Measurements from ENCODE around the gene PHLPP1.

The PHLPP1 gene

GRCh38 chr18:62758591-62758990, 43.2 kb downstream of the PHLPP1 start:
- Histone ChIP-seq H3K4me2 (ENCODE audit: low read depth, low read length, poor library complexity, severe bottlenecking) (no peak overlapping the region), H3K4me3 (ENCODE audit: insufficient read depth, low read length, poor library complexity, severe bottlenecking) (no peak overlapping the region), H2AFZ (ENCODE audit: low read depth, low read length, severe bottlenecking) (no peak overlapping the region), H3K9me2 (replicated peaks; ENCODE audit: insufficient read depth, low read length) (no peaks in the 10 kb centered on the region), H3K27ac (ENCODE audit: low read depth, low read length) (no peak overlapping the region), H3K79me2 (ENCODE audit: insufficient read depth, low read length) (peaks cover 13% of the 10 kb centered on the region), H3K9me3 (ENCODE audit: insufficient read depth, low read length) (no peaks in the 10 kb centered on the region), H3K9ac (ENCODE audit: low read length) (no peak overlapping the region), H3F3A (ENCODE audit: insufficient read depth) (no peaks in the 10 kb centered on the region), H4K20me1 (ENCODE audit: low read depth, low read length) (0 out of 2 replicates have a peak, but pooled peaks cover 4% of the 10 kb centered on the region), H3K27me3 (ENCODE audit: low read length) (no peaks in the 10 kb centered on the region), H3K36me3 (ENCODE audit: low read length) (no peaks in the 10 kb centered on the region)
- no peak for TF ChIP-seq EZH2phosphoT487 (conservative IDR thresholded peaks at IDR 0.05; ENCODE audit: low read length)
- TF ChIP-seq CTCF (IDR thresholded peaks at IDR 0.05; ENCODE audit: insufficient read depth, low read length, poor library complexity, severe bottlenecking), result no peak

GRCh38 chr18:62759704-62760402, 44.5 kb downstream of the PHLPP1 start:
- H3K9ac ChIP-seq (ENCODE audit: low read length), result no peak overlapping the region
- H4K20me1 ChIP-seq (ENCODE audit: low read depth, low read length), result 0 out of 2 replicates have a peak, but pooled peaks cover 4% of the 10 kb centered on the region
- H3F3A ChIP-seq (ENCODE audit: insufficient read depth), result no peaks in the 10 kb centered on the region
- H3K4me2 ChIP-seq (ENCODE audit: low read depth, low read length, poor library complexity, severe bottlenecking), result no peak overlapping the region
- TF ChIP-seq EZH2phosphoT487 (conservative IDR thresholded peaks at IDR 0.05; ENCODE audit: low read length) (no peak), CTCF (IDR thresholded peaks at IDR 0.05; ENCODE audit: insufficient read depth, low read length, poor library complexity, severe bottlenecking) (no peak)
- peaks cover 8% of the 10 kb centered on the region; the same call in 1 of the 2 replicates for H3K79me2 ChIP-seq (ENCODE audit: insufficient read depth, low read length)
- no peak overlapping the region for H3K4me3 ChIP-seq (ENCODE audit: insufficient read depth, low read length, poor library complexity, severe bottlenecking)
- H3K27me3 ChIP-seq (ENCODE audit: low read length), result no peaks in the 10 kb centered on the region
- no peaks in the 10 kb centered on the region for H3K36me3 ChIP-seq (ENCODE audit: low read length)
- no peak overlapping the region for H3K27ac ChIP-seq (ENCODE audit: low read depth, low read length)
- no peaks in the 10 kb centered on the region for H3K9me2 ChIP-seq (replicated peaks; ENCODE audit: insufficient read depth, low read length)
- H3K9me3 ChIP-seq (ENCODE audit: insufficient read depth, low read length), result no peaks in the 10 kb centered on the region
- H2AFZ ChIP-seq (ENCODE audit: low read depth, low read length, severe bottlenecking), result no peak overlapping the region

- H2AFZ ChIP-seq (ENCODE audit: low read depth, low read length, severe bottlenecking), result no peak overlapping the region
- H3K4me2 ChIP-seq (ENCODE audit: low read depth, low read length, poor library complexity, severe bottlenecking), result no peak overlapping the region
These were observed 45.0 kb downstream of the PHLPP1 start for GRCh38 chr18:62760403-62760734.

GRCh38 chr18:62763101-62763521, 47.8 kb downstream of the PHLPP1 start:
- no peaks in the 10 kb centered on the region for H3K9me3 ChIP-seq (ENCODE audit: insufficient read depth, low read length)
- H3K9me2 ChIP-seq (replicated peaks; ENCODE audit: insufficient read depth, low read length), result no peaks in the 10 kb centered on the region
- no peak overlapping the region for H3K27ac ChIP-seq (ENCODE audit: low read depth, low read length)
- no peak for TF ChIP-seq CTCF (IDR thresholded peaks at IDR 0.05; ENCODE audit: insufficient read depth, low read length, poor library complexity, severe bottlenecking)
- TF ChIP-seq EZH2phosphoT487 (conservative IDR thresholded peaks at IDR 0.05; ENCODE audit: low read length), result no peak
- no peak overlapping the region for H3K9ac ChIP-seq (ENCODE audit: low read length)
- peaks cover 8% of the 10 kb centered on the region; the same call in 1 of the 2 replicates for H4K20me1 ChIP-seq (ENCODE audit: low read depth, low read length)
- H3K4me2 ChIP-seq (ENCODE audit: low read depth, low read length, poor library complexity, severe bottlenecking), result no peak overlapping the region
- H3F3A ChIP-seq (ENCODE audit: insufficient read depth), result no peaks in the 10 kb centered on the region
- H3K36me3 ChIP-seq (ENCODE audit: low read length), result no peaks in the 10 kb centered on the region
- no peaks in the 10 kb centered on the region for H3K27me3 ChIP-seq (ENCODE audit: low read length)
- 0 out of 2 replicates have a peak, but pooled peaks cover 4% of the 10 kb centered on the region for H3K79me2 ChIP-seq (ENCODE audit: insufficient read depth, low read length)
- H3K4me3 ChIP-seq (ENCODE audit: insufficient read depth, low read length, poor library complexity, severe bottlenecking), result no peak overlapping the region
- H2AFZ ChIP-seq (ENCODE audit: low read depth, low read length, severe bottlenecking), result no peak overlapping the region

More at GRCh38 chr18:62760403-62760734, 45.0 kb downstream of the PHLPP1 start:
- TF ChIP-seq EZH2phosphoT487 (conservative IDR thresholded peaks at IDR 0.05; ENCODE audit: low read length), result no peak
- H3K27ac ChIP-seq (ENCODE audit: low read depth, low read length), result no peak overlapping the region
- no peaks in the 10 kb centered on the region for H3F3A ChIP-seq (ENCODE audit: insufficient read depth)
- H4K20me1 ChIP-seq (ENCODE audit: low read depth, low read length), result 0 out of 2 replicates have a peak, but pooled peaks cover 4% of the 10 kb centered on the region
- no peak overlapping the region for H3K4me3 ChIP-seq (ENCODE audit: insufficient read depth, low read length, poor library complexity, severe bottlenecking)
- H3K36me3 ChIP-seq (ENCODE audit: low read length), result no peaks in the 10 kb centered on the region
- no peaks in the 10 kb centered on the region for H3K27me3 ChIP-seq (ENCODE audit: low read length)
- no peaks in the 10 kb centered on the region for H3K9me2 ChIP-seq (replicated peaks; ENCODE audit: insufficient read depth, low read length)
- no peak overlapping the region for H3K9ac ChIP-seq (ENCODE audit: low read length)
- H3K9me3 ChIP-seq (ENCODE audit: insufficient read depth, low read length), result no peaks in the 10 kb centered on the region
- H3K79me2 ChIP-seq (ENCODE audit: insufficient read depth, low read length), result peaks cover 8% of the 10 kb centered on the region; the same call in 1 of the 2 replicates
